Measurements from ENCODE around the gene CDY2B. TPM values are rescaled to one million over a fixed set of nuclear protein-coding genes. Genes with fewer than 3 reads are reported as not detected.
"Not testable (repeated sequence)": the region's sequence is repeated elsewhere in the genome, so short reads cannot be mapped to it uniquely, and the experiment has no call there.

CDY2B gene
- total RNA-seq (not detected), polyA plus RNA-seq (not detected)

GRCh38 chrY:17880120-17880519, at the start of gene CDY2B:
CDY2B (minus strand) TSS chrY:17880220; CDS start chrY:17879892, 328 bp downstream.
- WGBS: 30% methylated on average over 1 of the region's 2 CpGs
- not testable (repeated sequence) for DNase-seq (ENCODE audit: low spot score); H3K4me3 ChIP-seq (ENCODE audit: low read depth in 1 of 3, low read length in 3 of 3); H3K27ac ChIP-seq (ENCODE audit: low read depth in 1 of 2, low read length in 2 of 2); H3K36me3 ChIP-seq (ENCODE audit: control insufficient read depth in 4 of 4, insufficient read depth in 3 of 4, low read depth in 1 of 4, low read length in 3 of 4); H3K4me1 ChIP-seq (ENCODE audit: control insufficient read depth in 4 of 4, insufficient read depth in 4 of 4, low read length in 3 of 4); H3K9me3 ChIP-seq (ENCODE audit: control insufficient read depth in 4 of 4, low read length in 3 of 4); H3K27me3 ChIP-seq (ENCODE audit: control insufficient read depth in 4 of 4, insufficient read depth in 4 of 4, low read length in 3 of 4); H3K9ac ChIP-seq (ENCODE audit: low read depth in 1 of 2, low read length in 2 of 2)

GRCh38 chrY:17908009-17908408, 28.0 kb upstream of the CDY2B start:
- no CpG with 5 or more reads among the region's 3 CpGs for WGBS
- not testable (repeated sequence) for DNase-seq (ENCODE audit: low spot score); H3K4me3 ChIP-seq (ENCODE audit: low read depth in 1 of 3, low read length in 3 of 3); H3K27ac ChIP-seq (ENCODE audit: low read depth in 1 of 2, low read length in 2 of 2); H3K36me3 ChIP-seq (ENCODE audit: control insufficient read depth in 4 of 4, insufficient read depth in 3 of 4, low read depth in 1 of 4, low read length in 3 of 4); H3K9me3 ChIP-seq (ENCODE audit: control insufficient read depth in 4 of 4, low read length in 3 of 4); H3K9ac ChIP-seq (ENCODE audit: low read depth in 1 of 2, low read length in 2 of 2); H3K27me3 ChIP-seq (ENCODE audit: control insufficient read depth in 4 of 4, insufficient read depth in 4 of 4, low read length in 3 of 4); H3K4me1 ChIP-seq (ENCODE audit: control insufficient read depth in 4 of 4, insufficient read depth in 4 of 4, low read length in 3 of 4)

- DNase-seq (ENCODE audit: low spot score); H3K9me3 ChIP-seq (ENCODE audit: control insufficient read depth in 4 of 4, low read length in 3 of 4); H3K9ac ChIP-seq (ENCODE audit: low read depth in 1 of 2, low read length in 2 of 2); H3K27ac ChIP-seq (ENCODE audit: low read depth in 1 of 2, low read length in 2 of 2); H3K4me1 ChIP-seq (ENCODE audit: control insufficient read depth in 4 of 4, insufficient read depth in 4 of 4, low read length in 3 of 4); H3K4me3 ChIP-seq (ENCODE audit: low read depth in 1 of 3, low read length in 3 of 3); H3K36me3 ChIP-seq (ENCODE audit: control insufficient read depth in 4 of 4, insufficient read depth in 3 of 4, low read depth in 1 of 4, low read length in 3 of 4); H3K27me3 ChIP-seq (ENCODE audit: control insufficient read depth in 4 of 4, insufficient read depth in 4 of 4, low read length in 3 of 4): not testable (repeated sequence)
- no CpG with 5 or more reads among the region's 2 CpGs for WGBS
These were observed 27.3 kb upstream of the CDY2B start for GRCh38 chrY:17907351-17907750.

- H3K9me3 ChIP-seq (ENCODE audit: control insufficient read depth in 4 of 4, low read length in 3 of 4); H3K4me3 ChIP-seq (ENCODE audit: low read depth in 1 of 3, low read length in 3 of 3); H3K4me1 ChIP-seq (ENCODE audit: control insufficient read depth in 4 of 4, insufficient read depth in 4 of 4, low read length in 3 of 4); H3K9ac ChIP-seq (ENCODE audit: low read depth in 1 of 2, low read length in 2 of 2); H3K36me3 ChIP-seq (ENCODE audit: control insufficient read depth in 4 of 4, insufficient read depth in 3 of 4, low read depth in 1 of 4, low read length in 3 of 4); DNase-seq (ENCODE audit: low spot score); H3K27ac ChIP-seq (ENCODE audit: low read depth in 1 of 2, low read length in 2 of 2); H3K27me3 ChIP-seq (ENCODE audit: control insufficient read depth in 4 of 4, insufficient read depth in 4 of 4, low read length in 3 of 4): not testable (repeated sequence)
- WGBS: no CpG with 5 or more reads among the region's 2 CpGs
These were observed 1.7 kb upstream of the CDY2B start for GRCh38 chrY:17881697-17882096.

- WGBS: no CpG with 5 or more reads among the region's 1 CpG
These were observed 3.3 kb downstream of the CDY2B start for GRCh38 chrY:17876767-17877166.

GRCh38 chrY:17875401-17875800, 4.6 kb downstream of the CDY2B start:
- not testable (repeated sequence) for H3K27me3 ChIP-seq (ENCODE audit: control insufficient read depth in 4 of 4, insufficient read depth in 4 of 4, low read length in 3 of 4); H3K36me3 ChIP-seq (ENCODE audit: control insufficient read depth in 4 of 4, insufficient read depth in 3 of 4, low read depth in 1 of 4, low read length in 3 of 4); H3K27ac ChIP-seq (ENCODE audit: low read depth in 1 of 2, low read length in 2 of 2); H3K9ac ChIP-seq (ENCODE audit: low read depth in 1 of 2, low read length in 2 of 2); DNase-seq (ENCODE audit: low spot score); H3K4me3 ChIP-seq (ENCODE audit: low read depth in 1 of 3, low read length in 3 of 3); H3K9me3 ChIP-seq (ENCODE audit: control insufficient read depth in 4 of 4, low read length in 3 of 4); H3K4me1 ChIP-seq (ENCODE audit: control insufficient read depth in 4 of 4, insufficient read depth in 4 of 4, low read length in 3 of 4)
- no CpG with 5 or more reads among the region's 3 CpGs for WGBS

More at GRCh38 chrY:17876767-17877166, 3.3 kb downstream of the CDY2B start:
- not testable (repeated sequence) for H3K4me3 ChIP-seq (ENCODE audit: low read depth in 1 of 3, low read length in 3 of 3); H3K27me3 ChIP-seq (ENCODE audit: control insufficient read depth in 4 of 4, insufficient read depth in 4 of 4, low read length in 3 of 4); DNase-seq (ENCODE audit: low spot score); H3K4me1 ChIP-seq (ENCODE audit: control insufficient read depth in 4 of 4, insufficient read depth in 4 of 4, low read length in 3 of 4); H3K9ac ChIP-seq (ENCODE audit: low read depth in 1 of 2, low read length in 2 of 2); H3K9me3 ChIP-seq (ENCODE audit: control insufficient read depth in 4 of 4, low read length in 3 of 4); H3K27ac ChIP-seq (ENCODE audit: low read depth in 1 of 2, low read length in 2 of 2); H3K36me3 ChIP-seq (ENCODE audit: control insufficient read depth in 4 of 4, insufficient read depth in 3 of 4, low read depth in 1 of 4, low read length in 3 of 4)

GRCh38 chrY:17871194-17871903, 8.7 kb downstream of the CDY2B start:
- not testable (repeated sequence) for H3K4me3 ChIP-seq (ENCODE audit: low read depth in 1 of 3, low read length in 3 of 3); H3K27ac ChIP-seq (ENCODE audit: low read depth in 1 of 2, low read length in 2 of 2); H3K9ac ChIP-seq (ENCODE audit: low read depth in 1 of 2, low read length in 2 of 2); H3K27me3 ChIP-seq (ENCODE audit: control insufficient read depth in 4 of 4, insufficient read depth in 4 of 4, low read length in 3 of 4); H3K9me3 ChIP-seq (ENCODE audit: control insufficient read depth in 4 of 4, low read length in 3 of 4); DNase-seq (ENCODE audit: low spot score); H3K4me1 ChIP-seq (ENCODE audit: control insufficient read depth in 4 of 4, insufficient read depth in 4 of 4, low read length in 3 of 4); H3K36me3 ChIP-seq (ENCODE audit: control insufficient read depth in 4 of 4, insufficient read depth in 3 of 4, low read depth in 1 of 4, low read length in 3 of 4)
- WGBS: no CpG with 5 or more reads among the region's 3 CpGs

GRCh38 chrY:17870737-17871136, 9.3 kb downstream of the CDY2B start:
- H3K27ac ChIP-seq (ENCODE audit: low read depth in 1 of 2, low read length in 2 of 2); H3K9ac ChIP-seq (ENCODE audit: low read depth in 1 of 2, low read length in 2 of 2); DNase-seq (ENCODE audit: low spot score); H3K4me1 ChIP-seq (ENCODE audit: control insufficient read depth in 4 of 4, insufficient read depth in 4 of 4, low read length in 3 of 4); H3K4me3 ChIP-seq (ENCODE audit: low read depth in 1 of 3, low read length in 3 of 3); H3K27me3 ChIP-seq (ENCODE audit: control insufficient read depth in 4 of 4, insufficient read depth in 4 of 4, low read length in 3 of 4); H3K9me3 ChIP-seq (ENCODE audit: control insufficient read depth in 4 of 4, low read length in 3 of 4); H3K36me3 ChIP-seq (ENCODE audit: control insufficient read depth in 4 of 4, insufficient read depth in 3 of 4, low read depth in 1 of 4, low read length in 3 of 4): not testable (repeated sequence)
- no CpG with 5 or more reads among the region's 3 CpGs for WGBS

GRCh38 chrY:17867850-17868249, 12.2 kb downstream of the CDY2B start:
- DNase-seq (ENCODE audit: low spot score); H3K9me3 ChIP-seq (ENCODE audit: control insufficient read depth in 4 of 4, low read length in 3 of 4); H3K9ac ChIP-seq (ENCODE audit: low read depth in 1 of 2, low read length in 2 of 2); H3K4me1 ChIP-seq (ENCODE audit: control insufficient read depth in 4 of 4, insufficient read depth in 4 of 4, low read length in 3 of 4); H3K27me3 ChIP-seq (ENCODE audit: control insufficient read depth in 4 of 4, insufficient read depth in 4 of 4, low read length in 3 of 4); H3K4me3 ChIP-seq (ENCODE audit: low read depth in 1 of 3, low read length in 3 of 3); H3K27ac ChIP-seq (ENCODE audit: low read depth in 1 of 2, low read length in 2 of 2); H3K36me3 ChIP-seq (ENCODE audit: control insufficient read depth in 4 of 4, insufficient read depth in 3 of 4, low read depth in 1 of 4, low read length in 3 of 4): not testable (repeated sequence)
- no CpG with 5 or more reads among the region's 4 CpGs for WGBS

Data from liver (tissue), 9 donors.